ENCODE data around the gene RARRES1.

RARRES1 gene

DNA sequence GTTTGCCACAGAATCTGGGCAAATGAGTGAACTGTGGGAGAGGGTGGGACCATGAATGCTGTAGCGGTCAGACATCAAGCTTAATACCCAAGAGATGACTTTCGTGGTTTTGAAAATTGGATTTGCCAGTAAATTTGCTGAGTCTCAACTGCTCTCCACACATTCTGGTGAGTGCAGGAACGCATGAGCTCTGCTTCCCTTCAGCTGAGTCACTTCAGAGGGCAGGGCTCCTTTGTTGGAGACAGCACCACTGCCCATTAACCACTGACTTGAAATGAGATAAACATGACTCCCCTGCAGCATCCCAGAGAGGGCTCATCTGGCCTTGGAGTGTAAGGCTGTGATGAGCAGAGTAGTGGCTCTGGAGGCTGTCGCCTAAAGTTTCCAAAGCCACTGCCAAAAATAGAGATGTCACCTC is 22.6 kb downstream of the RARRES1 start:
- Histone ChIP-seq H3K36me3 (ENCODE audit: control insufficient read depth in 2 of 2, insufficient read depth in 1 of 2, low read length in 2 of 2) (peaks cover 0 to 23% of the 10 kb centered on the region in 2 experiments; a peak in 2 of 3 replicates), H3K4me3 (ENCODE audit: low read depth, low read length) (no peak overlapping the region), H3K4me1 (ENCODE audit: control insufficient read depth, insufficient read depth, low read length) (no peaks in the 10 kb centered on the region), H3K9me3 (ENCODE audit: control insufficient read depth, insufficient read depth, low read depth, low read length) (no peaks in the 10 kb centered on the region), H3K27ac (ENCODE audit: extremely low read depth, low read depth, low read length) (no peak overlapping the region)
- POLR2A ChIA-PET = no interaction called here
- CTCF ChIA-PET = no interaction called here
- no peak for TF ChIP-seq ZBTB20 (tag by site-specific recombination; IDR thresholded peaks at IDR 0.05)
- no peak for TF ChIP-seq ZFP41 (tag by site-specific recombination; IDR thresholded peaks at IDR 0.05; ENCODE audit: borderline replicate concordance)
- TF ChIP-seq ZBTB7A (tag by site-specific recombination; IDR thresholded peaks at IDR 0.05; ENCODE audit: low read depth) = no peak
- no peak for TF ChIP-seq ZNF585B (tag by site-specific recombination; IDR thresholded peaks at IDR 0.05)
- no peak for TF ChIP-seq TCF7L2 (IDR thresholded peaks at IDR 0.05; ENCODE audit: borderline replicate concordance, low read depth, low read length)
- TF ChIP-seq ZNF624 (tag by site-specific recombination; IDR thresholded peaks at IDR 0.05) = no peak
- TF ChIP-seq OSR2 (tag by site-specific recombination; IDR thresholded peaks at IDR 0.05) = no peak
- no peak for TF ChIP-seq ZNF221 (tag by site-specific recombination; IDR thresholded peaks at IDR 0.05; ENCODE audit: borderline replicate concordance)
- TF ChIP-seq, protein P1, sequence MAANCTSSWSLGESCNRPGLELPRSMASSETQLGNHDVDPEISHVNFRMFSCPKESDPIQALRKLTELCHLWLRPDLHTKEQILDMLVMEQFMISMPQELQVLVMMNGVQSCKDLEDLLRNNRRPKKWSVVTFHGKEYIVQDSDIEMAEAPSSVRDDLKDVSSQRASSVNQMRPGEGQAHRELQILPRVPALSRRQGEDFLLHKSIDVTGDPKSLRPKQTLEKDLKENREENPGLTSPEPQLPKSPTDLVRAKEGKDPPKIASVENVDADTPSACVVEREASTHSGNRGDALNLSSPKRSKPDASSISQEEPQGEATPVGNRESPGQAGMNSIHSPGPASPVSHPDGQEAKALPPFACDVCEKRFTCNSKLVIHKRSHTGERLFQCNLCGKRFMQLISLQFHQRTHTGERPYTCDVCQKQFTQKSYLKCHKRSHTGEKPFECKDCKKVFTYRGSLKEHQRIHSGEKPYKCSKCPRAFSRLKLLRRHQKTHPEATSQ (tag by site-specific recombination; IDR thresholded peaks at IDR 0.05) = no peak

DNA sequence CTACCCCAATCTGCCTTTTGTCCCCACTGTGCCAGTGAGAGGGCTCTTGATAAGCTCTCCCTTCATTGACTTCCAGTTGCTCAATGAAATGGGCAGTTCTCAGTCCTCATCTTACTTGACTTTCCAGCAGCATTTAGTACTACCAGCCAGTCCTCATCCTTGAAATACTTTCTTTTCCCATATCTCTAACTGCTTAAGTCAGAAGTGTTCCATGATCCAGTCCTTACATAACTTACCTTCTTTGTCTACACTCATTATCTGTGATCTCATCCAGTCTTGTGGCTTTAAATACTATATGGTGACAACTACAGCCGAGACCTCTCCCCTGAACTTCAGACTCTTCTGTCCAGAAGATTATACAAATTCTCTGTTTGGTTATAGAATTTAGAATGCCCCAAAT is 28.7 kb downstream of the RARRES1 start:
- Histone ChIP-seq H3K9me3 (ENCODE audit: control insufficient read depth, insufficient read depth, low read depth, low read length) (no peaks in the 10 kb centered on the region), H3K4me3 (ENCODE audit: low read depth, low read length) (no peak overlapping the region), H3K4me1 (ENCODE audit: control insufficient read depth, insufficient read depth, low read length) (no peaks in the 10 kb centered on the region), H3K36me3 (ENCODE audit: control insufficient read depth in 2 of 2, insufficient read depth in 1 of 2, low read length in 2 of 2) (peaks cover 0 to 13% of the 10 kb centered on the region in 2 experiments; a peak in 2 of 3 replicates), H3K27ac (ENCODE audit: extremely low read depth, low read depth, low read length) (no peak overlapping the region)
- POLR2A ChIA-PET = no interaction called here
- CTCF ChIA-PET = interaction anchor here (1.5 kb wide), 1 partner anchor 24 kb away, joined by 8 read pairs; no protein-coding TSS in a partner anchor
- TF ChIP-seq ZNF341 (tag by site-specific recombination; IDR thresholded peaks at IDR 0.05; ENCODE audit: low read depth) (no peak), ZNF23 (tag by site-specific recombination; IDR thresholded peaks at IDR 0.05; ENCODE audit: borderline replicate concordance) (no peak), ZNF311 (tag by site-specific recombination; IDR thresholded peaks at IDR 0.05; ENCODE audit: borderline replicate concordance) (no peak), ZNF324 (tag by site-specific recombination; IDR thresholded peaks at IDR 0.05) (no peak), ZNF114 (tag by site-specific recombination; IDR thresholded peaks at IDR 0.05) (no peak), ZNF561 (tag by site-specific recombination; IDR thresholded peaks at IDR 0.05; ENCODE audit: borderline replicate concordance) (no peak), ZNF48 (tag by site-specific recombination; IDR thresholded peaks at IDR 0.05) (no peak), KLF7 (tag by site-specific recombination; IDR thresholded peaks at IDR 0.05; ENCODE audit: borderline replicate concordance) (no peak), ZBTB21 (tag by site-specific recombination; IDR thresholded peaks at IDR 0.05) (no peak)
- TF ChIP-seq, protein P2, sequence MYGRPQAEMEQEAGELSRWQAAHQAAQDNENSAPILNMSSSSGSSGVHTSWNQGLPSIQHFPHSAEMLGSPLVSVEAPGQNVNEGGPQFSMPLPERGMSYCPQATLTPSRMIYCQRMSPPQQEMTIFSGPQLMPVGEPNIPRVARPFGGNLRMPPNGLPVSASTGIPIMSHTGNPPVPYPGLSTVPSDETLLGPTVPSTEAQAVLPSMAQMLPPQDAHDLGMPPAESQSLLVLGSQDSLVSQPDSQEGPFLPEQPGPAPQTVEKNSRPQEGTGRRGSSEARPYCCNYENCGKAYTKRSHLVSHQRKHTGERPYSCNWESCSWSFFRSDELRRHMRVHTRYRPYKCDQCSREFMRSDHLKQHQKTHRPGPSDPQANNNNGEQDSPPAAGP (tag by site-specific recombination; IDR thresholded peaks at IDR 0.05) = no peak
- TF ChIP-seq, protein P1 (tag by site-specific recombination; IDR thresholded peaks at IDR 0.05) = no peak
- TF ChIP-seq, protein P3, sequence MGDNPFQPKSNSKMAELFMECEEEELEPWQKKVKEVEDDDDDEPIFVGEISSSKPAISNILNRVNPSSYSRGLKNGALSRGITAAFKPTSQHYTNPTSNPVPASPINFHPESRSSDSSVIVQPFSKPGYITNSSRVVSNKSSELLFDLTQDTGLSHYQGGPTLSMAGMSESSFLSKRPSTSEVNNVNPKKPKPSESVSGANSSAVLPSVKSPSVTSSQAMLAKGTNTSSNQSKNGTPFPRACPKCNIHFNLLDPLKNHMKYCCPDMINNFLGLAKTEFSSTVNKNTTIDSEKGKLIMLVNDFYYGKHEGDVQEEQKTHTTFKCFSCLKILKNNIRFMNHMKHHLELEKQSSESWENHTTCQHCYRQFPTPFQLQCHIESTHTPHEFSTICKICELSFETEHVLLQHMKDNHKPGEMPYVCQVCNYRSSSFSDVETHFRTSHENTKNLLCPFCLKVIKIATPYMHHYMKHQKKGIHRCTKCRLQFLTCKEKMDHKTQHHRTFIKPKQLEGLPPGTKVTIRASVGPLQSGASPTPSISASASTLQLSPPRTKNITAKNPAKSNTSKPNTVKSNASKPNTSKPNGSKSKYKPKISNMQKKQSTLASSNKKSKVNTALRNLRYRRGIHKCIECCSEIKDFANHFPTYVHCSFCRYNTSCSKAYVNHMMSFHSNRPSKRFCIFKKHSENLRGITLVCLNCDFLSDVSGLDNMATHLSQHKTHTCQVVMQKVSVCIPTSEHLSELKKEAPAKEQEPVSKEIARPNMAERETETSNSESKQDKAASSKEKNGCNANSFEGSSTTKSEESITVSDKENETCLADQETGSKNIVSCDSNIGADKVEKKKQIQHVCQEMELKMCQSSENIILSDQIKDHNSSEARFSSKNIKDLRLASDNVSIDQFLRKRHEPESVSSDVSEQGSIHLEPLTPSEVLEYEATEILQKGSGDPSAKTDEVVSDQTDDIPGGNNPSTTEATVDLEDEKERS (tag by site-specific recombination; IDR thresholded peaks at IDR 0.05) = no peak
- TF ChIP-seq, protein P4, sequence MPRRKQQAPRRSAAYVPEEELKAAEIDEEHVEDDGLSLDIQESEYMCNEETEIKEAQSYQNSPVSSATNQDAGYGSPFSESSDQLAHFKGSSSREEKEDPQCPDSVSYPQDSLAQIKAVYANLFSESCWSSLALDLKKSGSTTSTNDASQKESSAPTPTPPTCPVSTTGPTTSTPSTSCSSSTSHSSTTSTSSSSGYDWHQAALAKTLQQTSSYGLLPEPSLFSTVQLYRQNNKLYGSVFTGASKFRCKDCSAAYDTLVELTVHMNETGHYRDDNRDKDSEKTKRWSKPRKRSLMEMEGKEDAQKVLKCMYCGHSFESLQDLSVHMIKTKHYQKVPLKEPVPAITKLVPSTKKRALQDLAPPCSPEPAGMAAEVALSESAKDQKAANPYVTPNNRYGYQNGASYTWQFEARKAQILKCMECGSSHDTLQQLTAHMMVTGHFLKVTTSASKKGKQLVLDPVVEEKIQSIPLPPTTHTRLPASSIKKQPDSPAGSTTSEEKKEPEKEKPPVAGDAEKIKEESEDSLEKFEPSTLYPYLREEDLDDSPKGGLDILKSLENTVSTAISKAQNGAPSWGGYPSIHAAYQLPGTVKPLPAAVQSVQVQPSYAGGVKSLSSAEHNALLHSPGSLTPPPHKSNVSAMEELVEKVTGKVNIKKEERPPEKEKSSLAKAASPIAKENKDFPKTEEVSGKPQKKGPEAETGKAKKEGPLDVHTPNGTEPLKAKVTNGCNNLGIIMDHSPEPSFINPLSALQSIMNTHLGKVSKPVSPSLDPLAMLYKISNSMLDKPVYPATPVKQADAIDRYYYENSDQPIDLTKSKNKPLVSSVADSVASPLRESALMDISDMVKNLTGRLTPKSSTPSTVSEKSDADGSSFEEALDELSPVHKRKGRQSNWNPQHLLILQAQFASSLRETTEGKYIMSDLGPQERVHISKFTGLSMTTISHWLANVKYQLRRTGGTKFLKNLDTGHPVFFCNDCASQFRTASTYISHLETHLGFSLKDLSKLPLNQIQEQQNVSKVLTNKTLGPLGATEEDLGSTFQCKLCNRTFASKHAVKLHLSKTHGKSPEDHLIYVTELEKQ (tag by site-specific recombination; IDR thresholded peaks at IDR 0.05; ENCODE audit: borderline replicate concordance) = no peak
